ENCODE data around the gene ZXDA.
"Not testable (repeated sequence)": the region's sequence is repeated elsewhere in the genome, so short reads cannot be mapped to it uniquely, and the experiment has no call there.

The ZXDA gene, protein sequence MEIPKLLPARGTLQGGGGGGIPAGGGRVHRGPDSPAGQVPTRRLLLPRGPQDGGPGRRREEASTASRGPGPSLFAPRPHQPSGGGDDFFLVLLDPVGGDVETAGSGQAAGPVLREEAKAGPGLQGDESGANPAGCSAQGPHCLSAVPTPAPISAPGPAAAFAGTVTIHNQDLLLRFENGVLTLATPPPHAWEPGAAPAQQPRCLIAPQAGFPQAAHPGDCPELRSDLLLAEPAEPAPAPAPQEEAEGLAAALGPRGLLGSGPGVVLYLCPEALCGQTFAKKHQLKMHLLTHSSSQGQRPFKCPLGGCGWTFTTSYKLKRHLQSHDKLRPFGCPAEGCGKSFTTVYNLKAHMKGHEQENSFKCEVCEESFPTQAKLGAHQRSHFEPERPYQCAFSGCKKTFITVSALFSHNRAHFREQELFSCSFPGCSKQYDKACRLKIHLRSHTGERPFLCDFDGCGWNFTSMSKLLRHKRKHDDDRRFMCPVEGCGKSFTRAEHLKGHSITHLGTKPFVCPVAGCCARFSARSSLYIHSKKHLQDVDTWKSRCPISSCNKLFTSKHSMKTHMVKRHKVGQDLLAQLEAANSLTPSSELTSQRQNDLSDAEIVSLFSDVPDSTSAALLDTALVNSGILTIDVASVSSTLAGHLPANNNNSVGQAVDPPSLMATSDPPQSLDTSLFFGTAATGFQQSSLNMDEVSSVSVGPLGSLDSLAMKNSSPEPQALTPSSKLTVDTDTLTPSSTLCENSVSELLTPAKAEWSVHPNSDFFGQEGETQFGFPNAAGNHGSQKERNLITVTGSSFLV

DNA sequence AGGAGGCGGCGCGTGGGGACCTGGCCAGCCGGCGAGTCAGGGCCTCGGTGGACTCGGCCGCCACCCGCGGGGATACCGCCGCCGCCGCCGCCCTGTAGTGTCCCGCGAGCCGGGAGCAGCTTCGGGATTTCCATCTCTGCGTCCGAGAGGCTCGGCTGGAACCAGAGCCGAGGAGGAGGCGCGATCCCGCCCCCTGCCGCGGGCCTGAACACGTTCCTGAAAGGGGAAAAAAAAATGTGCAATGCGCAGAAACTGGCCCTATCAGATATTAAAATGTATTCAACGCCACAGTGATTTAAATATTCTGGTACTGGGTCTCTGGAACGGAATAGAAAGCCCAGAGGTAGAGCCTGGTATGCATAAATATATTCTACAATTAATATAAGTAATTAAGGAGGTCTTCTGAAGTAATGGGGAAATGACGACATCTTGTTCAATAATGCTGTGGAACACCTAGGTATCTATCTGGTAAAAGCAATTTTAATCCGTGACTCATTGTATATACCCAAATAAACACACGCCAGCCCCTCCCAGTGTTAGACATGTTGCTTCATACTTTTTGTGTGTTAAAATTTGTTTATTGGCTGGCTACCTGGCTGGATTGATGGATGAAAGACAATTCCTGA, at the start of gene ZXDA:
Gene ZXDA (minus strand): TSS at position 172 of the 626 bp plus-strand sequence. CDS start 38 bp downstream, at position 134.
- DNase-seq (ENCODE audit: low read depth): not testable (repeated sequence)

DNA sequence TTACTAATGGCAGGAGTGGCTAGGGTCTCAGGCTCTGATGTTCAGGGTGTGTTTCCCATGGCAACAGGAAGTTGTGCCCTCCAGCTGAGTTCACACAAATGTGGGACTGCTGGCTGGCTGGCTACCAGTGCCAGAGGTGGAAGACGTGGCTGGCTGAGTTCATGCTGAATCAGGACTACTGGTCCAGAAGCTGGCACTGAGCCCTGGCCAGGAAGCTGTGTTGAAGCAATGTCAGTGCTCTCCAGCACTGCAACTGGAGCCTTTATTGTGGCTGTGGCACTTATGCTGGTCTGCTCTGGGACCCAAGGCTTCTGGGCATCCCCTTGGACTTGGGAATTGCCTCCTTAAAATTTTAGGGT, 42.0 kb upstream of the ZXDA start:
- no peak for DNase-seq (ENCODE audit: low read depth)

DNA sequence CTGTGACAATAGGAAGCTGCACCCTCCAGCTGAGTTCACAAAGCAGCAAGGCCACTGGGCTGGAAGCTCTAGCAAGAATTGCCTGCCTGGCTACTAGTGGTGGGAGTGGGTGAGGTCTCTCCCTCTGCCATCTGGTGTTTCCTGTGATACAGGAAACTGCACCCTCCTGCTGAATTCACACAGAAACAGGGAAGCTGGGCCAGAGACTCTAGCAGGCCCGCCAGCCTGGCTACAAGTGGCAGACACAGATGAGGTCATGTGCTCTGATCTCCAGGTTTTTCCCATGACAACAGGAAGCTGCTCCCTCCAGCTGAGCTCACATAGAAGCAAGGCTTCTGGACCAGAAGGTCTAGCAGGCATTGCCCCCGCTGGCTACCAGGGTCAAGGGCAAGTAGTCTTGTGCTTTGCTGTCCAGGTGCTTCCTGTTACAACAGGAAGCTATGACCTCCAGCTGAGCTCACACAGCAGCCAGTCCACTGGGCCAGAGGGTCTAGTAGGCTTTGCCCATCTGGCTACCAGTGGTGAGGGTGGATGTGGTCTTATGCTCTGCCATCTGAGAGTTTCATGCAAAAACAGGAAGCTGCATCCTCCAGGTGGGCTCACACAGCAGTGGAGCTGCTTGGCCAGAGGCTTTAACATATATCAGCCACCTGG, 41.5 kb upstream of the ZXDA start:
- no peak for DNase-seq (ENCODE audit: low read depth)

DNA sequence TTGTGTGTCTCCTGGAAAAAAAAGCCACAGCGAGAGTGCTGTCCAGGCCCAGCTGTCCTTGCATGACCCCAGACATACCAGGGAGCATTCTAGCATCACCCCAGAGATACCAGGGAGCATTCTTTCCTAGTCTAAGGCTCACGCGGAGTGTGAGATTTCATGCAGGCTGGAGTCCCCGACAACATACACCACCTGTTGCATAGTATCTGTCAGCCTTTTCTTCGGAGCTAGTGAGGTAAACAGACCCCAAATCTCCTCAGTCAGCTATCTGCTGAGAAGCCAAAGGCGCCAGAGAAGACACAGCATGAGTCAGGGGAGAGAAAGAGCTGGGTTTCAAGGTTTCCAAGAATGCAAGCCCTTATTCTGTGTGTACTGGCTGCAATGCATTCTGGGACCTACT, 23.1 kb upstream of the ZXDA start:
- DNase-seq (ENCODE audit: low read depth): no peak

DNA sequence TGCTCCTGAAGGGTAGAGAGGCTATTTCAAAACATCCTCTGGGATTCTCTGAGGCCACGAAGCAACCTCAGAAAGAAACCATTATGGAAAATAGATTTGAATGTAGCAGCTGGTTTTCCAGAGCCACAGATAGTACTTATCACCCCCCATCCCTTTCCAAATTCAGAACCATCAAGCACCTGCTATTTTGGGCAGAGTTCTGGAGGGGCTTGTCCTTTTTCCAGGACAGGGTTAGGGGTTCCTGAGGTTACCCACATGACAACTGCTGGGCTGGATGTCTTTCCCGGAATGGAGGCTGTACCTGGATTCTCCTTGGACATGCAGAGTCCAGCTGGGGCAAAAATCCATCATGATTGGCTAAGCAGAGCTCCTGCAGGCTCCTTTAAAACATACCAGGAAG, 22.0 kb upstream of the ZXDA start:
- no peak for DNase-seq (ENCODE audit: low read depth)

DNA sequence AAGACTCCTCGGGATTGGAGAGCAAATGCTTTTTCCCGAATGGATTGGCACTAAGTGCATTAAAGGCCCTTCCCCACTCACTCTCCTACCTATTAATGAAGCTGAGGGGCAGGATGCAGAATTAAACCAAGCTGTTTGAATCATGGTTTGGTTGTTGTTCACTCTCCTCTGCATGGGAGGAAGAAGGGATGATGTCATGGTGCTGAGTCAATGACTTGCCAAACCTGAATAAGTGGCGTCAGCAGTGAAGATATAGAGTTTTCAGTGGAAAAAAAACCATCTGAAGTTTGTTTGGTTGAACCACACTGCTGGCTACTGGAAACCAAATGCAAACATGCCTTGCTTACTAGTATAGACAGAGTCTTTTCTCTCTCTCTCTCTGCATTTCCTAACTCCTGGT, 19.8 kb upstream of the ZXDA start:
- DNase-seq (ENCODE audit: low read depth): no peak

DNA sequence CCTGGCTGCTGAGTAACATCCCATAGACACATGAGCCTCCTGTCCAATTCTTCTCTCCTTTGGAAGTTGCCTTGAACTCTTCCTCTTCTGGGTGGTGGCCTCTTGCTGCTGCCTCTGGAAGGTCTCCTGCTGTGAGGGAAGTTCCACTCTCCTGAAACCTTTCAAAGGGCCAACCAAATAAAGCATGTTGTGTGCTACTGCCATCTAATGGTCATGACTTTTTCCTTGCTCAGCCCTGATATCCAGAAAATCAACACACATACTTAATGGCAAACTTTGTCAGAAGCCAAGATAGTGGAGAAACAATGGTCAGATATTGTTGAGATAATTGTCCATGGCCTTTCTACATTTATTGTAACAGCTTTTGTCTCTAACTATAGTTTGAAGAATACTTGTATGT, 19.1 kb upstream of the ZXDA start:
- no peak for DNase-seq (ENCODE audit: low read depth)

DNA sequence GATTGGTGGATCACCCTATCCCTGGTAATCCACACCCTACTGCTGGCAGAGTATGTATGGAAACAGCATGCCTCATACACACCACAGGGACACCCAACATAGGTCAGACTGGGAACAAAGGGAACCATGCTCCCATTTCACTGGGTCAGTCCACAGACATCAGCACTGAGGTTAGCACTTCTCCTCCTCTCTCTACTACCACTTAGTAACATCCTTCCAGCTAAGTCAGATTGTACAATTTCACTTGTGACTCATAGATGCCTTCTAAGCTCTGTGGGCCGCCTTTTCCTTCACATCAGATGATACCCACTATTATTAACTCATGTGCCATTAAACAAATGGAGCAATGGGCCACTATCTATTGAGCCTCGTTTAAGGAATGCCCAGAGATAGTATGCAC, 15.5 kb upstream of the ZXDA start:
- DNase-seq (ENCODE audit: low read depth): no peak

DNA sequence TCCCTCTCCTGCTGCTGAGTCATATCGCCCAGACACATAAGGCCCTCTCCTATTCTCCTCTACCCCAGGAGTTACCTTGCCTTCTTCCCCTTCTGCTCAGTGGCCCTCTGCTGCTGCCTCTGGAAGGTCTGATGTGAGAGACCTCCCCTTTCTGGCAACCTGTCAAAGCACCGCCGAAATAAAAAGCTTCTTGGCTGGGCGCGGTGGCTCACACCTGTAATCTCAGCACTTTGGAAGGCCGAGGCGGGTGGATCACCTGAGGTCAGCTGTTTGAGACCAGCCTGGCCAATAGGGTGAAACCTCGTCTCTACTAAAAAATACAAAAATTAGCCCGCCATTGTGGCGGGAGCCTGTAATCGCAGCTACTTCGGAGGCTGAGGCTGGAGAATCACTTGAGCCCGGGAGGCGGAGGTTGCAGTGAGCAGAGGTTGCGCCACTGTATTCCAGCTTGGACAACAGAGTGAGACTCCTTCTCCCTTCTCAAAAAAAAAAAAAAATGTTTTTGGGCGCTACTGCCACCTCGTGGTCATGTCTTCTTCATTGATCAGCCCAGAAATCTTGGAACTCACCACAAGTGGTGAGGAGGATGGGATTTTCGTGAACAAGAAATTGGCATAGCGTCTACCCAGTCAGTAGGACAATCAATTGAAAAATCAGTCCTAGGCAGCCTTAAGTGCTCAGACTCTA, 8.6 kb upstream of the ZXDA start:
- DNase-seq (ENCODE audit: low read depth): no peak

DNA sequence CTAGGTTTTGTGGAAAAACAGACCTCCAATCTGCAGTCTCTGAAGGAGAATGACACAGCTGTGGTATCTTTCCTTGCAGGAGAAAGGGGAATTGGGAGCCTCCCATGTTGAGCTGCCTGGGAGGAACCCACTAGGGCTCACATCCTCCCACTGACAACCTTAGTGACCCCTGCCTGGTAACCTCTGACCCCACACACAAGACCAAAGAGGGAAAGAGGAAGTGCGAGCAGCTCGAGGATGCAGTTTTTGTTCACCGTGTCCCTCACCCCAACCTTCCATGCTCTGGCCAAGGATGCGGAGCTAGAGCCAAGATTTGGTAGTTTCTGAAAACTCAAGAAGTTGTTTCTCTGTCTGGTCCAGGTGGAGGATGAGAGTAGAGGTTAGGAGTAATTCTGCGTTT, 5.4 kb upstream of the ZXDA start:
- DNase-seq (ENCODE audit: low read depth): no peak

DNA sequence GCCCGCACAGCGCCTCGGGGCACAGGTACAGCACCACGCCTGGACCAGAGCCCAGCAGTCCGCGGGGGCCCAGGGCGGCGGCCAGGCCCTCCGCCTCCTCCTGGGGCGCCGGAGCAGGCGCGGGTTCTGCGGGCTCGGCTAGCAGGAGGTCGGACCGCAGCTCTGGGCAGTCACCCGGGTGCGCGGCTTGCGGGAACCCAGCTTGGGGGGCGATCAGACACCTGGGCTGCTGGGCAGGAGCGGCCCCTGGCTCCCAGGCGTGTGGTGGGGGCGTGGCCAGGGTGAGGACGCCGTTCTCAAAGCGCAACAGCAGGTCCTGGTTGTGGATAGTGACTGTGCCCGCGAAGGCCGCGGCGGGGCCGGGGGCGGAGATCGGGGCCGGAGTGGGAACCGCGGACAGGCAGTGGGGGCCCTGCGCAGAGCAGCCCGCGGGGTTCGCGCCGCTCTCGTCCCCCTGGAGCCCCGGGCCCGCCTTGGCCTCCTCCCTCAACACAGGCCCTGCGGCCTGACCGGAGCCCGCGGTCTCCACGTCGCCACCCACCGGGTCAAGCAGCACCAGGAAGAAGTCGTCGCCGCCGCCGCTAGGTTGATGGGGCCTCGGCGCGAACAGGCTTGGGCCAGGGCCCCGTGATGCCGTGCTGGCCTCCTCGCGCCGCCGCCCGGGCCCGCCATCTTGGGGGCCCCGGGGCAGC, 517 bp downstream of the ZXDA start:
- not testable (repeated sequence) for DNase-seq (ENCODE audit: low read depth)

DNA sequence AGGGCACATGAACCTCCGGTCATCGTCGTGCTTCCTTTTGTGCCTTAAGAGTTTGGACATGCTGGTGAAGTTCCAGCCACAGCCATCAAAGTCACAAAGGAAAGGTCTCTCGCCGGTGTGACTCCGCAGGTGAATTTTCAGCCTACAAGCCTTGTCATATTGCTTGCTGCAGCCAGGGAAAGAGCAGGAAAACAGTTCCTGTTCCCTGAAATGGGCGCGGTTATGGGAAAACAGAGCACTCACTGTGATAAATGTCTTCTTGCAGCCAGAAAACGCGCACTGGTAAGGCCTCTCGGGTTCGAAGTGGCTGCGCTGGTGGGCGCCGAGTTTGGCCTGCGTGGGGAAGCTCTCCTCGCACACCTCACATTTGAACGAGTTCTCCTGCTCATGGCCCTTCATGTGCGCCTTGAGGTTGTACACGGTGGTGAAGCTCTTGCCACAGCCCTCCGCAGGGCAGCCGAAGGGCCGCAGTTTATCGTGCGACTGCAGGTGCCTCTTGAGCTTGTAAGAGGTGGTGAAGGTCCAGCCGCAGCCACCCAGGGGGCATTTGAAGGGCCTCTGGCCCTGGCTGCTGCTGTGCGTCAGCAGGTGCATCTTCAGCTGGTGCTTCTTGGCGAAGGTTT, 1.2 kb downstream of the ZXDA start:
- DNase-seq (ENCODE audit: low read depth): not testable (repeated sequence)

DNA sequence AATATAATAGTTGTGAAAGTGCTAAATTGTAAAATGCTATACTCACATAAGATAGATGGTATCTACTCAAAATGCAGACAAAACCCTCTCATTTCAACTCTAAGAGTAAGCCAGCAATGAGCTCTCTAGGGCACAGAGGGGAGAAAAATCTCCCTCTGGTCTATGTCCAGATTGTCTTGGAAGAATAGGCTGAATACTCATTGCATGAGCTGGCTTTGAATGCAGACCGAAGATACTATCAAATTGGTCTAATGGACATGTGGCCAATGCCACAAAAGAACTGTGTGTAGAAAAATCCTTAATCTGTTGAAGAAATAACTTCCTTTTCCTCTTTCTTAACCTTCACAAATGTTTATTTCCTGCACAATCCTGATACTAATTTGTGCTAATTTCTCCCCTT, 3.5 kb downstream of the ZXDA start:
- peak; percentile 18 for DNase-seq (ENCODE audit: low read depth)

DNA sequence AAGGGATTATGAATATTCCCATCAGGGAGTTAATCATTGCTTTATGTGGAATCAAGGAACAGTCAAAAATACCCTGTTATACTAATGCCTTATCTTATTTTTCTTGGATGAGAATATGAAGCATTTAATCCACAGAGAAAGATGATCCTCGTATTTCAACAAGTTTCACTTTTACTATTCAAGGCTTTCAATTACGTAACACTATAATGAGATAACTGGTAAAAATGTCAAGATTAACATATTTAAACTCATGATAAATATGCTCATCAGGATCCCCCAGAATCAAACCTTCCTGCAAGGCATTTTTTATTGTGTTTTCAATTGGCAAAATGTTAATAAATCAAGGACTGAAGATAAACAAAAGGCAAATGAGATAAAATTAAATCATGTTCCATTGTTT, 5.1 kb downstream of the ZXDA start:
- no peak for DNase-seq (ENCODE audit: low read depth)

DNA sequence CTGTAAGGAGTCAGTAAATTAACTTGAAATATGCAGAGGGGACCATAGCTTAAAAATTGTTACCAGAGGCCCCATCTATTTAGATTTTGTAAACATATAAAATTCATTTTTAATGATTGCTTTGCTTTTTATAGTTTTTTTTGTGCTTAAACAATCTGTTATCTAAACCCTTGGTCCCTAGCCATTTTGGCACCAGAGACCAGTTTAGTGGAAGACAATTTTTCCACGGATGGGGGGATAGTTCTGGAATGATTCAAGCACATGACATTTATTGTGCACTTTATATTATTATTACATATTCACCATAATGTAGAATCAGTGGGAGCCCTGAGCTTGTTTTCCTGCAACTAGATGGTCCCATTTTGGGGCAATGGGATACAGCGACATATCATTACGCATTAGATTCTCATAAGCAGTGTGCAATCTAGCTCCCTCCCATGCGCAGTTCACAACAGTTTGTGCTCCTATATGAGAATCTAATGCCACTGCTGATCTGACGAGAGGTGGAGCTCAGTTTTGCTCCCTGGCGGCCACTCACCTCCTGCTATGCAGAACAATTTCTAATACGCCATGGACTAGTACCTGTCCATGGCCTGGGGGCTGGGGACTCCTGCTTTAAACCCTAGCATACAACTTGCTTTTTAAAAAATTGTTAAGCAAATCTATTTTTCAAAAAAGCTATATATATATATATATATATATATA, 5.9 kb downstream of the ZXDA start:
- no peak for DNase-seq (ENCODE audit: low read depth)

DNA sequence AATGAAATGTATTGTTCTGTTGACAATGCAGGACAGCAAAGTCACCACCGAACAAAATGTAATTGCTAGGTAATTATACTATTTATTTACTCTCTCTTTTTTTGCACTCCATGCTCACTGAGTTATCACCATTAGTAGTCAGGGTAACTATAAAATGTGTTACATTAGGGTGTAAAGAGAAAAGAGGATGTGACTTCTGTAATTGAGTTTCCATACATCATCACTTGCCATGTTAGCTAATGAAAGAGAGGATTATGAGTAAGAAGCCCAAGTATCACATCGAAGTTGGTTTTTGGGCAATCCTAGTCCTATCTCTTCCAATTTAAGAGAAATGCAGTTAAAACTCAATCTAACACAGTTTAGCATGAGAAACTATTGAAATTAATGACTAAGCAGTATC, 7.6 kb downstream of the ZXDA start:
- DNase-seq (ENCODE audit: low read depth): no peak

DNA sequence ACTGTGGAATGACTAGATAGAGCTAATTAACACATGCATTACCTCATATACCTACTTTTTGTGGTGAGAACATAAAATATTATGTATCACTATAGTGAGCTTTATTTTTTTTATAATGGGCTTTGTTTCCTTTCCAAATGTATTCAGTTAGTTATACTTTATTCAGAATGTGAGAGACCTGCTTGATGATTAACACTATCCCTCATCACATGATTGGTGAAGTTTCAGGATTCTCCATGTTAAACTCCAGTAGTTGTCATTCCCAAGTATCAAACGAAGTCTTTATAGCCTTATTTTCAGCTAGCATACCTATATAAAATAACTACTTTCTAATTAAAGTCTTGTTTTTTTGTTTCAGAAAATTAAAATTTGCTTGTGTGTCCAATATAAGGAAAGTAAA, 8.8 kb downstream of the ZXDA start:
- DNase-seq (ENCODE audit: low read depth): no peak

DNA sequence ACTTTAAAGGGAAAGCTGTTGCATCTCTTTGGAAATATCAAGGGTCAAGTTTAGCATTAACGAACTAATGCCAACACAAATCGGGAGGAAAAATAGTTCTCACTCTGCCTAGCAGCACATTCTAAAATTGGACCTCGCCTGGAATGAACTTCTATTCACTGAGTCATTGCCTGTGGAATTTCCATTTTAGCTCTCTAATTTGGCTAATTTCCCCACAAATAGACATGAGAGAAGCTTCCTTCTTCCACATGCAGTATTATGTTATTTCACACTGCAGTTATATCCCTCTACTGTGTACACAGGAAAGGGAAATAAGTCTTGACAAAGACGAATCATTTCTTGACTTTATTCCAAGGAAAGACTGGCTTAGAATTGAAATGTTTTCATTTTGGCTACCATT, 9.3 kb downstream of the ZXDA start:
- DNase-seq (ENCODE audit: low read depth): no peak

DNA sequence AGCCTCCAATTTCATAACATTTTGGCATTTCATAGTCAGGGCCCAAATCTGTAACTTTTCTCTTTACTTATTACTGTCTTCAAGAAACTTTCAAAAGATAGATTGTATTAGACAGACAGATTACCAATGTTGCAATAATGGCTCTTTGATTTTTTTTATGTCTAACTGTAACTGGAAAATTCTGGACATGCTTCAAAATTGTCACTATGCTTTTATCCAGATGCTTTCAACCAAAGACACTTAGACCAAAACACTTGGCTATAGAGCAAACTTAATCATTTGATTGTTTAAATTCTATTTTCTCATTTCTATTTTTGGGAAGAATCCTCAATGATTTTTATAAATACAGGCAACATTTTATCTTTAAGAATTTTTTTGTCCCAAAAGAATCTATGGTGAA, 10.4 kb downstream of the ZXDA start:
- no peak for DNase-seq (ENCODE audit: low read depth)

DNA sequence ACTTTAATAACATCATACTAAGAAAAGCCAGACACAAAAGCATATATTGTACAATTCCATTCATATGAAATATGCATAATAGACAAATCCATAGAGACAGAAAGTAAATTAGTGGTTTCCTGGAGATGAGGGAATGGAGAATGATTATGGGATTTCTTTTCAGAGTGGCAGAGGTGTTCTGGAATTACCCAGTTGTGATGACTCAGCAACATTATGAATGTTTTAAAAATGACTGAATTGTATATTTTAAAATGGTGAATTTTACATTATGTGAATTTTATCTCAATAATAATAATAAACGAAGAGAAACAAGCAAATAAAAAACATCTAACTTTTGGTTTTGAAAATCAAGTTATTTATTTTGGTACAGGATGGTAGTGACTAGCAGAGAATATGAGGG, 11.2 kb downstream of the ZXDA start:
- DNase-seq (ENCODE audit: low read depth): no peak

Measured in non-pigmented ciliary epithelial cell (primary cell).